Measurements from ENCODE around the gene NOX3. TPM values are rescaled to one million over a fixed set of nuclear protein-coding genes. Genes with fewer than 3 reads are reported as not detected.

The NOX3 gene
- total RNA-seq, result not detected in 2 replicates

GRCh38 chr6:155455766-155456165 is at the start of gene NOX3:
TSS of gene NOX3 (minus strand) at chr6:155455839. CDS start at chr6:155455800, 39 bp downstream.

Other genes with a start within 250 kb of the NOX3 start
- not detected in 2 replicates for gene CLDN20, start 191.8 kb downstream of the NOX3 start, total RNA-seq
- gene TFB1M, start 141.4 kb downstream of the NOX3 start, total RNA-seq, result 10.5 and 15.9 TPM in 2 replicates